Occipital lobe (tissue), 2 donors: Measurements from ENCODE around the gene MAP7. TPM values are rescaled to one million over a fixed set of nuclear protein-coding genes. Genes with fewer than 3 reads are reported as not detected.
"Not testable (repeated sequence)": the region's sequence is repeated elsewhere in the genome, so short reads cannot be mapped to it uniquely, and the experiment has no call there.

Experiments
- DNase-seq: peaks from one replicate; lab custom pipeline; 2025; lab: John Stamatoyannopoulos, UW
- total RNA-seq: library from RNA; depleted of rRNA; stranded (reverse); fragments of >200 nt; gene quantifications from one replicate; pipeline ENCODE4 v1.2.3, GENCODE V29; 2014

MAP7 gene
- total RNA-seq, 1 donor from 2014 or later = 6.1 TPM

GRCh38 chr6:136470044-136470443, 80.2 kb downstream of the MAP7 start:
- no peak for DNase-seq

- no peak for DNase-seq
Measured at GRCh38 chr6:136469154-136469553, 81.1 kb downstream of the MAP7 start.

GRCh38 chr6:136468711-136469110, 81.5 kb downstream of the MAP7 start:
- peak; percentile 61 for DNase-seq

- no peak for DNase-seq
Measured at GRCh38 chr6:136467186-136467585, 83.0 kb downstream of the MAP7 start.

GRCh38 chr6:136466777-136467176, 83.4 kb downstream of the MAP7 start:
- no peak for DNase-seq

- DNase-seq = no peak
Measured at GRCh38 chr6:136465766-136466303, 84.4 kb downstream of the MAP7 start.

GRCh38 chr6:136464874-136465273, 85.3 kb downstream of the MAP7 start:
- DNase-seq = no peak

- no peak for DNase-seq
Measured at GRCh38 chr6:136464148-136464547, 86.1 kb downstream of the MAP7 start.

- DNase-seq = no peak
Measured at GRCh38 chr6:136463743-136464142, 86.5 kb downstream of the MAP7 start.

- DNase-seq = no peak
Measured at GRCh38 chr6:136446579-136447187, 103.5 kb downstream of the MAP7 start.

GRCh38 chr6:136446145-136446544, 104.1 kb downstream of the MAP7 start:
- DNase-seq = no peak

- DNase-seq = no peak
Measured at GRCh38 chr6:136445063-136445462, 105.2 kb downstream of the MAP7 start.

- no peak for DNase-seq
Measured at GRCh38 chr6:136440203-136440602, 110.0 kb downstream of the MAP7 start.

- DNase-seq = no peak
Measured at GRCh38 chr6:136439514-136440190, 110.6 kb downstream of the MAP7 start.

- DNase-seq = no peak
Measured at GRCh38 chr6:136438441-136438840, 111.8 kb downstream of the MAP7 start.

GRCh38 chr6:136437246-136437645, 113.0 kb downstream of the MAP7 start:
- DNase-seq = no peak

GRCh38 chr6:136435101-136435500, 115.1 kb downstream of the MAP7 start:
- DNase-seq = no peak

GRCh38 chr6:136431306-136431705, 118.9 kb downstream of the MAP7 start:
- DNase-seq = not testable (repeated sequence)

- no peak for DNase-seq
Measured at GRCh38 chr6:136429264-136430065, 120.8 kb downstream of the MAP7 start.

GRCh38 chr6:136427378-136427717, 122.9 kb downstream of the MAP7 start:
- no peak for DNase-seq

GRCh38 chr6:136426627-136427377, 123.4 kb downstream of the MAP7 start:
- DNase-seq = no peak

- DNase-seq = no peak
Measured at GRCh38 chr6:136425793-136426192, 124.4 kb downstream of the MAP7 start.
